Measurements from ENCODE around the gene SMIM35. TPM values are rescaled to one million over a fixed set of nuclear protein-coding genes. Genes with fewer than 3 reads are reported as not detected.

The SMIM35 gene
- total RNA-seq, result under 1 TPM in 5 of 8 experiments, not detected in 3; 0.09 to 0.52 (median 0.17) TPM

DNA sequence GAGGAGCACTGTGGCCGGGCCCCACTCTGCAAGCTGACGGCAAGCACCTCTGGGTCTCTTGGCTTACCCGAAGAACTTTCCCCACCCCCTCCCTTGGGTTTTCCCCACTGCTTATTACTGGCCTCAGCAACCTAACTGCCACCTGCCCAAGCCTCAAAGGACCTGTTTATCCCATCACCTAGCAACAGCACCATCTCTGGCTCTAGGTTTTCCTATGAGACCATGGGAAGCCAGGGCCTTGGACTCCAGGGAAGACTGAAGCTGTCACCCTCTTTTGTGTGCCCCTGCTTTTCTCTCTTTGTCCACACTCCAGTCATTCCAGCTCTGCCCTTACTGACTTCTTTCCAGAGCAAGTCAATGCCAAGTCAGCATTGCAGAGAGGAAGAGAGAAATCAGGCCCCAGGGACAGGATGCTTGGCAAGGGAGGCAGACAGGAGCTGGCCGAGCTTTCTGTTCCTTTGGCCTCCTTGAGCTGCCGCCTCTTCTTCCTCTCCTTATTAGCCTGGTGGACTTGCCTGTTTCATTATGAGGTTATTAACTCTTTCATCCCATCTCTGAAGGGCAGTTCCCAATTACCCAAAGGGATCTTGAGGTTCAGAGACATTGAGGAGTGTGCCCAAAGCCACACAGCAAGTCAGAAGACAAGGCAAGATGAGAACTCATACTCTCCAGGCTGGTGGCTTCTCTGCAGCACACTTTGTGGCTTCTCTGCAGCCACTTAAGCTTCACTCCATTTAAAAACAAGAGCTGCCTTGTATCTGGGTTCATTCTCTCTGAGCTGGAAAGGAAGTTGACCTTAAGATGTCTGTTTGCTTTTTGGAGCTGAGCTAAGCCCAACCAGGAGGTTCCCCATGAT, at the start of gene SMIM35:
Gene SMIM35 (minus strand): TSS at position 51 of the 856 bp plus-strand sequence. CDS start 206 bp downstream, outside the sequence.
- ATAC-seq (replicated peaks in 6 of 8), result no peak
- Histone ChIP-seq H3K4me3 (no peak within 1 kb of the TSS), H3K4me1 (replicated peaks in 1 of 2) (peaks cover 8 to 9% of the 10 kb centered on the region in 2 donors), H3K27ac (no peak within 1 kb of the TSS)
- 17 to 100% (median 80%) methylated on average over 1 to 2 of the region's 5 CpGs; no CpG with 5 or more reads in 5 of the 10 experiments for WGBS, 10 experiments
- in situ Hi-C loops (cut with MboI; ENCODE audit: low pct_unique_long_range_greater_than_20kb in 2 of 9, low sequenced_read_pairs in 9 of 9, unreplicated experiment in 9 of 9), result no loop called here

DNA sequence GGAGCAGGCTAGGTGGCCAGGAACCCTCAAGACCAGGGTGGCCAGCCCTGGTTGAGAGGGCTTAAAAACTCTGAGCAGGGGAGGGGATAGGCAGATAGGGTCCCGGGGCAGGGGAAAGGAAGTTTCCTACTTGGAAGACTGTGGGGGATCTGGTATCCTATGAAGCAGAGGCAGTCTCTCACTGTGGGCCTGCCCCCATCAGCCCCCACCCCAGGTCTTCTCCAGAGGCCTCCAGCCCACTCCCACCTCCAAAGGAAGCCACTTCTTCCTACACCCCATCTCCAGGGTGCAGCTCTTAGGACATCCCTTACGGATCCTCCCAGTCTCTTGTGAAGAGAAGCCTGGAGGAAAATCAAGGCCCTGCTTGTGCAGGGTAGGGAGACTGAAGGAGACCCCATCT, 49.6 kb upstream of the SMIM35 start:
- no peak overlapping the region for H3K27ac ChIP-seq
- no peaks in the 10 kb centered on the region for H3K4me1 ChIP-seq (replicated peaks in 1 of 2)
- H3K4me3 ChIP-seq, result no peak overlapping the region
- 100% methylated on average over 1 of the region's 2 CpGs; no CpG with 5 or more reads in 9 of the 10 experiments for WGBS, 10 experiments
- in situ Hi-C loops (cut with MboI; ENCODE audit: low pct_unique_long_range_greater_than_20kb in 2 of 9, low sequenced_read_pairs in 9 of 9, unreplicated experiment in 9 of 9), result no loop called here
- ATAC-seq (replicated peaks in 6 of 8), result peak in 1 of 8 experiments; percentile 36

DNA sequence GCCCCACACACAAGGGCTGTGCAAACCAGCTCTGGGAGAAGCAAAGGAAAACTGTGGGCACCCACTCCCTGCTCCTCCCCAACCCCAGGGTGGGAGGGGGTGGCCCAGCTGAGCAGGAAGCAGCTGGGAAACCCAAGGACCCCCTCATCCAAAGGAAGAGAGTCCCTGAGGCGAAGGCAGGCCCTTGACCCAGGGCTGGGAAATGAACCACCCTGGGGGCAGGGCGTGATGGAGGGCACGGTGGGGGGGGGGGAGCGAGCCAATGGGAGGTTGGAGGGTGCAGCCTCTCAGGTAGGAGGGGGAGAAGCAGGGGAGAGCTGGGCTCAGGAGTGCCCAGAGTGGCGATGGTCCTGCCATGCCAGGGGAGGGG, 49.0 kb upstream of the SMIM35 start:
- no peaks in the 10 kb centered on the region for H3K4me1 ChIP-seq (replicated peaks in 1 of 2)
- no peak for ATAC-seq (replicated peaks in 6 of 8)
- no peak overlapping the region for H3K27ac ChIP-seq
- WGBS, 10 experiments, result no CpG with 5 or more reads among the region's 5 CpGs
- H3K4me3 ChIP-seq, result no peak overlapping the region
- in situ Hi-C loops (cut with MboI; ENCODE audit: low pct_unique_long_range_greater_than_20kb in 2 of 9, low sequenced_read_pairs in 9 of 9, unreplicated experiment in 9 of 9), result no loop called here

DNA sequence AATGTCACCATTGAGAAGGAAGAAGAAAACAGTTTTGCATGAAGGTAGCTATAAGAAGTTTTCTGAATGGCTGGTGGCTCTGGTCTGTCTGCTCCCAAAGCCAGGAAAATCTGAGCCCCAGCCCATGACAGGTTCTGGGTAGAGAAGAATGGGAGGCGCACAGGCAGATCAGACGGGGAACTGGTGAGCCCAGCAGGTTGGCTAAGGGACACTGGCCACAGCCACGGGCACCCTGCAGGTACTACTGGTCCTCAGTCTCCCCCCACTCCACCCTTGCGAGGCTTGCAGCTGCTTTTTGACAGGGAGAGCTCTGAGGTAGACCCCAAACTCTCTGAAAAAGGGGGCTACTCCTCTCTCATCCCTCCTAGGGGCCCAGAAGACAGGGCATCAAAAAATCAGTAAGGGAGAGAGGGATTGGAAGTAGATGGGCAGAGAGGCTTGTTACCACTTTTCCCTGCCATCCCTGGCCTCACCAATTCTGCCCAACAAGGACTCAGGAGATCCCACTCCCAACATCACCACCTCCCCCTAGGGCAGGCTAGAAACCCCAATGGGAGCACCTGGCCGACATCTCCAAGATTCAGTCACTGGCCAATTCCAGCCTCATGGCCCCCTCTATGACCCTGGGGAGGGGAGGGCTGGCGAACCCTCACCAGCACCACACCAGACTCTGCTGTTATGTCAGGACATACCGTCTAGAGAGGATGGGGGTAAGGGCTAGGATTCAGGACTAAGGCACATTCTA, 48.5 kb upstream of the SMIM35 start:
- Histone ChIP-seq H3K27ac (no peak overlapping the region), H3K4me3 (no peak overlapping the region), H3K4me1 (replicated peaks in 1 of 2) (no peaks in the 10 kb centered on the region)
- ATAC-seq (replicated peaks in 6 of 8), result no peak
- WGBS, 10 experiments, result 0 to 67% (median 54%) methylated on average over 1 to 7 of the region's 7 CpGs; no CpG with 5 or more reads in 5 of the 10 experiments
- in situ Hi-C loops (cut with MboI; ENCODE audit: low pct_unique_long_range_greater_than_20kb in 2 of 9, low sequenced_read_pairs in 9 of 9, unreplicated experiment in 9 of 9), result no loop called here

DNA sequence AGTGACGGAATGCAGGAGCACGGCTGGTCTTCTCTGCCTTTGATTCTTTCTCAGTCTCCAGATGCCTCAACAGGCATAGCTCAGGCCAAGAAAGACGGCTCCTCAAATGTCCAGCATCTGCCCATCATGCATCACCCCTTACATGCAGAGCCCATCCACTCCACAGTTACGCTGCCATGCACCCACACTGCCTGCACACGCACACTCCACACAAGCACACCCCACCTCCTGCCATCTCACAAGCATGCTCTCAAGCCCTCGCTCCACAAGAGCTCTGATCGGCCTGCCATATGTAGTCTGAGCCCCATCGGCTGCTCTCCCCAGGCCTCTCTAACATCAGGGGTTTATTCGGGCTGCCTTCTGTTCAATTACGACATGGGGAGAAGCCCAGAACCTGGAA, 47.1 kb upstream of the SMIM35 start:
- Histone ChIP-seq H3K4me3 (no peak overlapping the region), H3K27ac (no peak overlapping the region), H3K4me1 (replicated peaks in 1 of 2) (no peaks in the 10 kb centered on the region)
- 0 to 86% (median 78%) methylated on average over 1 to 7 of the region's 10 CpGs; no CpG with 5 or more reads in 3 of the 10 experiments for WGBS, 10 experiments
- in situ Hi-C loops (cut with MboI; ENCODE audit: low pct_unique_long_range_greater_than_20kb in 2 of 9, low sequenced_read_pairs in 9 of 9, unreplicated experiment in 9 of 9), result no loop called here
- ATAC-seq (replicated peaks in 6 of 8), result no peak

DNA sequence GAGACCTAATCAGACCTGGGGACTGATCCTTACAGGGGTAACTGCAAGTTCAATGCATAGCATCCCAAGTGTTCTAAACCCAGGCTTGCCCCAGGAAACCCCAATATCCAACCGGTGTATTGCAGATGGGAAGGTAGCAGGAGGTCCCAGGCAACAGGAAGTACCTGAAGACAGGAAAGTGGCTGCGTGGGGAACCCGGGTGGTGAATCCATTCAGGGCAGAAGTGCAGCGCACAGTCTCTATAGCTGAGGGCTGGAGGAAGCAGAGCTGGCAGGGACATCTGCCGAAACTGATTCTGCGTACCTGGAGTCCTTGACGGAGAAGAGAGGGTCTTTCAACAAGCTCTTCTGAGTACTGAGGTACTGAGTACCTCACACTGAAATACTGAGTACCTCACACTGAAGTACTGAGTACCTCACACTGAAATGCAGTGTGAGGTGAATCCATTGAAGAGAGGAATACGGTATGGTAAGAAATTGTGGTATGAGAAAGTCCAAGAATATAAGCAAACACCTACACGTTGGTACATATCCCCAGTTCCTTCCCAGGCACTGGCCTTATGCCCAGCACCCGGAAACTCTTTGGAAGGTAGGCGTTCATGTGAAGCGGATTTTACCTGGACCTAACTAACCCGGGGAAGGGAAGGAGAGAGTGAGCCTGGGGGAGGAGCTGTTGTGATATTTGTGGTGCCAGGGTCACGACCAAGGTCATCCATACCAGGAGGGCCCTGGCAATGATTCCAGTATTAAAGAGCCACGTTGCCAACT, 45.8 kb upstream of the SMIM35 start:
- H3K4me3 ChIP-seq, result no peak overlapping the region
- WGBS, 10 experiments, result 37 to 91% (median 70%) methylated on average over 2 to 12 of the region's 15 CpGs; no CpG with 5 or more reads in 2 of the 10 experiments
- H3K27ac ChIP-seq, result no peak overlapping the region
- in situ Hi-C loops (cut with MboI; ENCODE audit: low pct_unique_long_range_greater_than_20kb in 2 of 9, low sequenced_read_pairs in 9 of 9, unreplicated experiment in 9 of 9), result no loop called here
- ATAC-seq (replicated peaks in 6 of 8), result no peak
- no peaks in the 10 kb centered on the region for H3K4me1 ChIP-seq (replicated peaks in 1 of 2)

DNA sequence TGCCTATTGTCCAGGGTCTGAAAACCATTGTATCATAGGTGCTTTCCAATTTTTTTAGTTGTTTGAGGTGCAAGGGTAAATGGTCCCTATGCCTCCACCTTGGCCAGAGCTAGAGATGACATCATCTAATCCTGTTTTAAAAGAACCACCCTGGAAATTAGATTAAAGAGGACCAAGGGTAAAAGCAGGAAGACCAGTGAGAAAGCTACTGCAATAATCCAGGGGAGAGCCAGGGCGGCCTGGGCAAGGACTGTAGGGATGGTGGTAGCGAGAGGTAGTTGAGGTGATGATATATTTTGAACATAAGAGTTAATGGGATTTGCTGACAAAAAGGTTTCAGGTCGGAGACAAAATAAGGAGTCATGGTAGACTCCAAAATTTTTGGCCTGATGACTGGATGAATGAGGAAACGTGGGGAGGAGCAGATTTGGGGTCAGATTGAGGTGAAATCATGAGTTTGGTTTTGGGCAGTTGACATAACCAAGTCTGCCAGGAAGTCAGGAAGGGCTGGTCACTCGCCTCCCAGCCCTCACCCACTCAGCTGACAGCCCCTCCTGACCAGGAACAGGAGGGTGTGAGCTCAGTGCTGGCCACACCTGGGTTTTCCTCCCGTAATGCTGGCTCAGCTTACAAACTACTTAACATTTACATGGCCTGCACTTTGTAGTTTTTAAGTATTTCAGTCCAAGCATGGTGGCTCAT, 42.9 kb upstream of the SMIM35 start:
- ATAC-seq (replicated peaks in 6 of 8), result peak in 3 of 8 experiments; percentile 47 to 87 (median 84)
- no peak overlapping the region for H3K4me3 ChIP-seq
- 7 to 79% (median 47%) methylated on average over 2 to 5 of the region's 6 CpGs; no CpG with 5 or more reads in 2 of the 10 experiments for WGBS, 10 experiments
- H3K27ac ChIP-seq, result no peak overlapping the region
- H3K4me1 ChIP-seq (replicated peaks in 1 of 2), result peaks cover 0 to 4% of the 10 kb centered on the region in 2 donors
- in situ Hi-C loops (cut with MboI; ENCODE audit: low pct_unique_long_range_greater_than_20kb in 2 of 9, low sequenced_read_pairs in 9 of 9, unreplicated experiment in 9 of 9), result no loop called here

DNA sequence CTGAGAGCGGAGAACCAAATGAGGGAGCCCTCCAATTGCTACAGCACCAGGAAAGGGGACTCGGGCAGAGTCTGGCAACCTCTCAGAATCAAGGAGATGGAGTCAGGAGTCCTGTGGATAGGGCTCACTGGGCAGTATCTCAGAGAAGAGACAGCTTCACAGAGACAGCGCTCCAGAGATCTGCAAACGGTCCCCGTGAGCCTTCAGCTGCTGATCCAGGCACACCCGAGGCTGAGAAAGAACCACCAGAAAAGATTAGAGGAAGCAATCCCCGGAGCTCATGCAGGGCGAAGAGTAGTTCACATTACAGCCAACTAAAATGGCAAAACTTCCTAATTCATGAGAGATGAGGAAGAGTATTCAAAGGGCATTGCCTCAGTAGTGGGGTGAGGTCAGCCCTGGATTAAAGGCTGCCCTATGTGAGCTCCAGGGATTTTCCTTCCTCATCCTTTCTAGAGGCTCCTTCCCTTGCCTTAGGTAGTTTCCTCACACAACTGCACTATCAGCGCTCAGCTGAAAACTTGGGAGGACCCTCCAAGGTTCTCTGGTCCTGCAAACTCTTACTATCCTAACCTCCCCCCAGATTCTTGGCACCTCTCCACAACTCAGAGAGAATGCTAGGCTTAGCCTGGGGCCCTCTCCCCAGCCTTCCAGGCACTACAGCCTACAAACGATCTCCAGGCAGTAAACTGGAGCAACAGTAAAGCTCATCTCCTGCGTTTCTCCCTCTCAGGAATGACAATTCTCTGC, 42.1 kb upstream of the SMIM35 start:
- in situ Hi-C loops (cut with MboI; ENCODE audit: low pct_unique_long_range_greater_than_20kb in 2 of 9, low sequenced_read_pairs in 9 of 9, unreplicated experiment in 9 of 9), result no loop called here
- no peak overlapping the region for H3K4me3 ChIP-seq
- H3K4me1 ChIP-seq (replicated peaks in 1 of 2), result peaks cover 0 to 6% of the 10 kb centered on the region in 2 donors
- H3K27ac ChIP-seq, result no peak overlapping the region
- 10 to 100% (median 64%) methylated on average over 1 to 9 of the region's 11 CpGs for WGBS, 10 experiments
- ATAC-seq (replicated peaks in 6 of 8), result peak in 3 of 8 experiments; percentile 26 to 57 (median 32)

DNA sequence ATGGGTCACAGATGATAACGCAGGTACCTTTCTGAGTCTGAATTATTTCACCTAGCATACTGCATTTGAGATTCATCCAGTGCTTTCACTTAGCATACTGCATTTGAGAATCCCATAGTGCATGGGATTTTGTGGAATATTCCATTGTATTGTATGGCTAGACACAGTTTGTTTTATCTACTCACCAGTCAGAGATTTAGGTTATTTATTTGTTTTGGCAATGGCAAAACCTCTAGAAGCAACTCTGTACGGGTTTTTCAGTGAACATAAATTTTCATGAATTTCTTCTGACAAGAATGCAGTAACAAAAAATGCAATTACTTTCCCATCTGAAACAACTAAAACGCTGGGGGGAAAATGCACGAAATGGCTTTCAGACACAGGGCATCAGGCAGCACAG, 41.5 kb upstream of the SMIM35 start:
- H3K27ac ChIP-seq, result no peak overlapping the region
- WGBS, 10 experiments, result 4 to 94% (median 56%) methylated on average over 1 to 4 of the region's 4 CpGs
- H3K4me1 ChIP-seq (replicated peaks in 1 of 2), result peaks cover 0 to 6% of the 10 kb centered on the region in 2 donors
- no peak for ATAC-seq (replicated peaks in 6 of 8)
- in situ Hi-C loops (cut with MboI; ENCODE audit: low pct_unique_long_range_greater_than_20kb in 2 of 9, low sequenced_read_pairs in 9 of 9, unreplicated experiment in 9 of 9), result no loop called here
- H3K4me3 ChIP-seq, result no peak overlapping the region

DNA sequence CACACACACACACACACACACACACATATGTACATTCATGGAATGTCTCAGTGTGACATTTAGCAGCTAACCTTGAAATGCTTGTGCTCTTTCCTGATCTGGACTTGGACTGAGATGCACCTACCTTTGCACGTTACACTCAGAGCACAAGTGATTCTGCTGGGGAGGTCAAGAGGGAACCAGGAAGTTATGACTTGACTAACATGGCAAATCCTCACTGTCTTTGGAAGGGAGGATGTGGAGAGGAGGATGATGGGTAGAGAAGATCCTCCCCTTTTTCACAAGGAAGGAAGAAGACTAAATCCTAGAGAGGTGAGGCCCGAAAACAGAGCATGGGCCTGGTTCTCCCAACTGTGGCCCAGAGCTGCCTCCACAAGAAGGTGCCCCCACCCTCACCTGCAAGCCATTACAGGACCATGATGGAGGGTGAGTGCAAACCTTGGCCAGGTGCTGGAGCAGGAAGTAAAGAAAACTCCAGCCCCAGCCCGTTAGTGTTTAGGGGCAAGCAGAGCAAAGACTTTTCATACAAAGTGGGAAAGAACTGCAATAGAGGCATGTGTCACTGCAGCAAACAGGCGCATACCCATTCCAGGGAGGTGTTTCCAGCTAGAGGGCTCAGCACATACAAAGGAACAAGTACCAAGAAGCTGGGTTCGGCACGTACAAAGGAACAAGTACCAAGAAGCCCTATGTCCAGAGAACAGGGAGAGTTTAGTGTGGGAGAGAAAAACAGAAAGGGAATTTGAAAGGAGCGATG, 39.5 kb upstream of the SMIM35 start:
- Histone ChIP-seq H3K4me1 (replicated peaks in 1 of 2) (peaks cover 0 to 6% of the 10 kb centered on the region in 2 donors), H3K27ac (no peak overlapping the region), H3K4me3 (no peak overlapping the region)
- WGBS, 10 experiments, result 40 to 100% (median 68%) methylated on average over 1 to 5 of the region's 7 CpGs
- in situ Hi-C loops (cut with MboI; ENCODE audit: low pct_unique_long_range_greater_than_20kb in 2 of 9, low sequenced_read_pairs in 9 of 9, unreplicated experiment in 9 of 9), result no loop called here
- ATAC-seq (replicated peaks in 6 of 8), result peak in 5 of 8 experiments; percentile 26 to 42 (median 37)

DNA sequence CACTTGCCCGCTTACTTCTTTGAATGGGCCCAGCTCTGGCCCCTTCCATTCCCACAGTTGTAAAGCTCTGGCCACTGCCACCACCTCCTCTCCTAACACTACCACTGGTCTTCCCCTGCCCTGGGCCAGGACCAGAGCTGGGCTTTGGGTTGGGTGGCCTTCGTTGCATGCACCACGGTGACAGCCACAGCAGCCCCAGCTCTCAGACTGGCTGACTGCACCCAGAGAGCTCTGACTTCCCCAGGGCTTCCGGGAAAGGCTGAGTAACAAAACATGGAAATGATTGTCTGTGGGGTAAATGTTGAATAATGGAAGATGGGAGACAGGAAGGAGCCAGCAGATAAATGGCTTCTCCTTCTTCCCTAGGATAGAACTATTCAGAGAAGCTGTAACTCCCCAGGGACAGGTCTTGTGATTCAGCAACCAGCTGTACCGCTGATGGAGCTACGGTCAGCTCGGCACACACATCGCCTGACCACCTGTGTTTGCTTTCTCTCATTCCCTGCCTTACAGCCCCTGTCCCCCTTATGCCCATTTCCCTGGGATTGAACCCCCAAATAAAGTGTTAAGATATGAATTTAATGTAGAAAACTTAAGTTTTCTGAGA, 38.3 kb upstream of the SMIM35 start:
- ATAC-seq (replicated peaks in 6 of 8), result peak in 5 of 8 experiments; percentile 83 to 96 (median 95)
- in situ Hi-C loops (cut with MboI; ENCODE audit: low pct_unique_long_range_greater_than_20kb in 2 of 9, low sequenced_read_pairs in 9 of 9, unreplicated experiment in 9 of 9), result no loop called here
- H3K27ac ChIP-seq, result peak overlapping the region in 1 of 2 donors; percentile 32
- H3K4me1 ChIP-seq (replicated peaks in 1 of 2), result peaks cover 0 to 6% of the 10 kb centered on the region in 2 donors
- WGBS, 10 experiments, result 43 to 100% (median 83%) methylated on average over 1 to 5 of the region's 8 CpGs; no CpG with 5 or more reads in 3 of the 10 experiments
- no peak overlapping the region for H3K4me3 ChIP-seq
